DND-41 (cell line): ENCODE measurements around the gene SETBP1.

ENCODE experiments used
- ATAC-seq: fragments of 200-7000 bp; cut with Tn5 transposase; 3 replicates; pipeline ENCODE4 v1.9.1; 2021; ENCODE audit warnings: low read depth; ENCODE audit not compliant: insufficient read depth
- DNase-seq: peaks from one replicate; pipeline ENCODE4 v3.0.0-alpha.2; 2020
- H2AFZ ChIP-seq: 2 replicates; pipeline ENCODE4 v1.6.0; 2012; ENCODE audit warnings: low read depth, low read length
- H3K27ac ChIP-seq: 2 replicates; pipeline ENCODE4 v1.5.1; 2012; ENCODE audit warnings: low read length, inconsistent platforms
- H3K27me3 ChIP-seq: fragments of 200-600 bp; sonication (generic); 2 replicates; pipeline ENCODE4 v1.6.0; 2012; ENCODE audit warnings: low read length, mild to moderate bottlenecking, inconsistent platforms; ENCODE audit not compliant: insufficient read depth, poor library complexity
- H3K36me3 ChIP-seq: 2 replicates; pipeline ENCODE4 v1.5.1; 2012; ENCODE audit warnings: low read length, inconsistent platforms; ENCODE audit not compliant: insufficient read depth
- H3K4me1 ChIP-seq: 2 replicates; pipeline ENCODE4 v1.5.1; 2012; ENCODE audit warnings: mild to moderate bottlenecking, low read length; ENCODE audit not compliant: insufficient read depth
- H3K4me2 ChIP-seq: 2 replicates; pipeline ENCODE4 v1.6.0; 2012; ENCODE audit warnings: mild to moderate bottlenecking, moderate library complexity, low read length, inconsistent platforms; ENCODE audit not compliant: insufficient read depth
- H3K4me3 ChIP-seq, 2 experiments: fragments of 200-600 bp in 1 of 2; shearing (Covaris generic) in 1 of 2; 2 replicates each; pipeline ENCODE4 v1.5.1; 2012 to 2016; ENCODE audit warnings: inconsistent platforms in 2 of 2, low read length in 2 of 2, mild to moderate bottlenecking in 2 of 2, low read depth in 1 of 2, moderate library complexity in 1 of 2
- H3K79me2 ChIP-seq: 2 replicates; pipeline ENCODE4 v1.6.0; 2012; ENCODE audit warnings: low read length, inconsistent platforms; ENCODE audit not compliant: insufficient read depth
- H3K9ac ChIP-seq: 2 replicates; pipeline ENCODE4 v1.6.0; 2012; ENCODE audit warnings: low read depth, mild to moderate bottlenecking, inconsistent platforms, low read length, moderate library complexity
- H3K9me3 ChIP-seq: 2 replicates; pipeline ENCODE4 v1.5.1; 2012; ENCODE audit warnings: low read length, moderate library complexity, mild to moderate bottlenecking, inconsistent platforms; ENCODE audit not compliant: insufficient read depth, severe bottlenecking
- H4K20me1 ChIP-seq: 2 replicates; pipeline ENCODE4 v1.6.0; 2012; ENCODE audit warnings: low read length; ENCODE audit not compliant: insufficient read depth
- CTCF ChIP-seq: IDR thresholded peaks from 2 replicates; pipeline ENCODE4 v1.5.1; 2012; ENCODE audit warnings: borderline replicate concordance, low read length, moderate library complexity, mild to moderate bottlenecking; ENCODE audit not compliant: poor library complexity, severe bottlenecking; ENCODE audit errors: extremely low read depth
- EZH2 ChIP-seq: IDR thresholded peaks from 3 replicates; pipeline ENCODE4 v1.6.1; 2012; ENCODE audit warnings: borderline replicate concordance, low read depth, mild to moderate bottlenecking, moderate library complexity, low read length, inconsistent platforms; ENCODE audit not compliant: severe bottlenecking

SETBP1 gene

DNA sequence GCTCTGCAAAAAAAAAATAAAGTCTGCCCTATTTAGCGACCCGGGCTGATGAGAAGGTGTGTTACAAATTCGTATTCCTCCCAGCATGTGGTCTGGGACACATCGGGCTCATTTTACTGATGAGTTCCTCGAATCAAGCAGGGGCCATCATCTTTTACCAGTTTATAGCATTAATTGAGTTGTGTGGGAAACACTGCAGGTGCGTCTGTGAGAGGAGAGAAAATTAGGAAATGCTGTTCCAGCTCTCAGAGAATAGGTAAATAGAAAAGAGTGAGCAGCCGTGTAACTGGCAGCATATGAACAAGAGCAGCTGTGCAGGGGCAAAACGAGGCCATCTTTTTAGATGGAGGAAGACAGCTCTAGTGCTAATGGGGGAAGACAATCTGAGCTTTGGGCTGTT is 216.7 kb downstream of the SETBP1 start:
- H3K4me3 ChIP-seq: no peak overlapping the region
- H3K79me2 ChIP-seq: no peaks in the 10 kb centered on the region
- no peak overlapping the region for H3K27ac ChIP-seq
- H3K9ac ChIP-seq: no peak overlapping the region
- H3K9me3 ChIP-seq: no peaks in the 10 kb centered on the region
- H3K4me1 ChIP-seq: no peaks in the 10 kb centered on the region
- no peaks in the 10 kb centered on the region for H4K20me1 ChIP-seq
- no peak for ATAC-seq
- no peak overlapping the region for H3K4me2 ChIP-seq
- no peaks in the 10 kb centered on the region for H3K27me3 ChIP-seq
- TF ChIP-seq CTCF (no peak), EZH2 (no peak)
- DNase-seq: no peak
- no peaks in the 10 kb centered on the region for H3K36me3 ChIP-seq
- no peak overlapping the region for H2AFZ ChIP-seq

GRCh38 chr18:44897816-44898215 is 217.1 kb downstream of the SETBP1 start:
- no peak for TF ChIP-seq EZH2
- TF ChIP-seq CTCF: no peak
- no peaks in the 10 kb centered on the region for H3K4me1 ChIP-seq
- no peaks in the 10 kb centered on the region for H3K79me2 ChIP-seq
- DNase-seq (no peak), ATAC-seq (no peak)
- no peak overlapping the region for H2AFZ ChIP-seq
- H3K9me3 ChIP-seq: no peaks in the 10 kb centered on the region
- no peak overlapping the region for H3K9ac ChIP-seq
- no peaks in the 10 kb centered on the region for H4K20me1 ChIP-seq
- no peaks in the 10 kb centered on the region for H3K27me3 ChIP-seq
- H3K4me2 ChIP-seq: no peak overlapping the region
- H3K27ac ChIP-seq: no peak overlapping the region
- no peak overlapping the region for H3K4me3 ChIP-seq
- no peaks in the 10 kb centered on the region for H3K36me3 ChIP-seq

DNA sequence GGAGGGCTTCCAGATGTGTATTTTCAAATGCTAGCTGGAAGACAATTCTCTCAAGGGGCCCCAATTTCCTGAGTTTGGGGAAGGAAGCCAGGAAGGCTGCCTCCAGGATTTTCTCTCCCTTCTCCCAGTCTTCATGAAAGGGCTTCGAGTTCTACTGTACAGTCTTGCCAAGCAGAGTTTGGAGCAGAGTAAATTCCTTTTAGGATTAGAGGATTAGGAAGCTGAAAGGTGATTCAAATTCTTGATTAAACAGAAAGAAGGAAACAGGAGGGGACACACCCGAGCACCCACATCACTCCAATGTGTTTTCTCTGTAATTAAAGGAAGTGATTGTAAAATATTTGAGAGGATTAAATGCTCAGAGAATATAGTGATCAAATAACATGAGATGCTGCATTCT is 217.8 kb downstream of the SETBP1 start:
- DNase-seq: no peak
- Histone ChIP-seq H3K27ac (no peak overlapping the region), H4K20me1 (no peaks in the 10 kb centered on the region)

More for the DNA sequence above, 217.8 kb downstream of the SETBP1 start:
- Histone ChIP-seq H2AFZ (no peak overlapping the region), H3K27me3 (no peaks in the 10 kb centered on the region), H3K4me1 (no peaks in the 10 kb centered on the region), H3K79me2 (no peaks in the 10 kb centered on the region), H3K4me3 (no peak overlapping the region), H3K9ac (no peak overlapping the region), H3K4me2 (no peak overlapping the region), H3K36me3 (no peaks in the 10 kb centered on the region), H3K9me3 (no peaks in the 10 kb centered on the region)
- no peak for ATAC-seq
- no peak for TF ChIP-seq EZH2
- TF ChIP-seq CTCF: no peak
